IPS-20b (cell line): Measurements from ENCODE around the gene PEX10.

Experiments
- H3K27ac ChIP-seq: one replicate; pipeline ENCODE4 v1.5.1; 2013; ENCODE audit warnings: low read length
- H3K27me3 ChIP-seq: 2 replicates; pipeline ENCODE4 v1.6.1; 2013; ENCODE audit warnings: mild to moderate bottlenecking, low read length, inconsistent platforms; ENCODE audit not compliant: insufficient read depth
- H3K36me3 ChIP-seq: 2 replicates; pipeline ENCODE4 v1.6.1; 2013; ENCODE audit warnings: low read depth, mild to moderate bottlenecking, inconsistent platforms, low read length, moderate library complexity; ENCODE audit not compliant: insufficient read depth
- H3K4me1 ChIP-seq: 2 replicates; pipeline ENCODE4 v1.6.1; 2013; ENCODE audit warnings: mild to moderate bottlenecking, control low read depth, inconsistent platforms, low read length, moderate library complexity; ENCODE audit not compliant: insufficient read depth
- H3K4me3 ChIP-seq: 2 replicates; pipeline ENCODE4 v1.5.1; 2013; ENCODE audit warnings: mild to moderate bottlenecking, low read length, inconsistent platforms
- H3K9ac ChIP-seq: 2 replicates; pipeline ENCODE4 v1.6.1; 2013; ENCODE audit warnings: low read depth, mild to moderate bottlenecking, inconsistent platforms, low read length, moderate library complexity
- H3K9me3 ChIP-seq: 2 replicates; pipeline ENCODE4 v1.6.1; 2013; ENCODE audit warnings: mild to moderate bottlenecking, low read depth, low read length, inconsistent platforms; ENCODE audit not compliant: insufficient read depth

Gene PEX10

GRCh38 chr1:2417083-2417832 lies 4.9 kb upstream of the PEX10 start:
- no peaks in the 10 kb centered on the region for H3K9me3 ChIP-seq
- H3K36me3 ChIP-seq: no peaks in the 10 kb centered on the region
- H3K9ac ChIP-seq: no peak overlapping the region
- peaks cover 6% of the 10 kb centered on the region; the same call in 1 of the 2 replicates for H3K4me1 ChIP-seq
- no peaks in the 10 kb centered on the region; the same call in 1 of the 2 replicates for H3K27me3 ChIP-seq
- no peak overlapping the region for H3K4me3 ChIP-seq
- no peak overlapping the region for H3K27ac ChIP-seq

GRCh38 chr1:2416403-2416802 lies 4.0 kb upstream of the PEX10 start:
- H3K4me1 ChIP-seq: peaks cover 6% of the 10 kb centered on the region; the same call in 1 of the 2 replicates
- H3K36me3 ChIP-seq: no peaks in the 10 kb centered on the region
- no peaks in the 10 kb centered on the region for H3K9me3 ChIP-seq
- no peak overlapping the region for H3K27ac ChIP-seq
- H3K27me3 ChIP-seq: no peaks in the 10 kb centered on the region; the same call in 1 of the 2 replicates
- no peak overlapping the region for H3K4me3 ChIP-seq
- H3K9ac ChIP-seq: no peak overlapping the region

GRCh38 chr1:2415801-2416208 lies 3.4 kb upstream of the PEX10 start:
- Histone ChIP-seq H3K9ac (no peak overlapping the region), H3K27ac (no peak overlapping the region), H3K9me3 (no peaks in the 10 kb centered on the region), H3K4me3 (no peak overlapping the region), H3K27me3 (no peaks in the 10 kb centered on the region; the same call in 1 of the 2 replicates), H3K36me3 (no peaks in the 10 kb centered on the region), H3K4me1 (peaks cover 6% of the 10 kb centered on the region; the same call in 1 of the 2 replicates)

GRCh38 chr1:2415337-2415736 lies 3.0 kb upstream of the PEX10 start:
- no peak overlapping the region for H3K4me3 ChIP-seq
- H3K4me1 ChIP-seq: peaks cover 6% of the 10 kb centered on the region; the same call in 1 of the 2 replicates
- H3K9me3 ChIP-seq: no peaks in the 10 kb centered on the region
- no peak overlapping the region for H3K27ac ChIP-seq
- H3K27me3 ChIP-seq: no peaks in the 10 kb centered on the region; the same call in 1 of the 2 replicates
- 0 out of 2 replicates have a peak, but pooled peaks cover under 1% of the 10 kb centered on the region for H3K36me3 ChIP-seq
- H3K9ac ChIP-seq: no peak overlapping the region

DNA sequence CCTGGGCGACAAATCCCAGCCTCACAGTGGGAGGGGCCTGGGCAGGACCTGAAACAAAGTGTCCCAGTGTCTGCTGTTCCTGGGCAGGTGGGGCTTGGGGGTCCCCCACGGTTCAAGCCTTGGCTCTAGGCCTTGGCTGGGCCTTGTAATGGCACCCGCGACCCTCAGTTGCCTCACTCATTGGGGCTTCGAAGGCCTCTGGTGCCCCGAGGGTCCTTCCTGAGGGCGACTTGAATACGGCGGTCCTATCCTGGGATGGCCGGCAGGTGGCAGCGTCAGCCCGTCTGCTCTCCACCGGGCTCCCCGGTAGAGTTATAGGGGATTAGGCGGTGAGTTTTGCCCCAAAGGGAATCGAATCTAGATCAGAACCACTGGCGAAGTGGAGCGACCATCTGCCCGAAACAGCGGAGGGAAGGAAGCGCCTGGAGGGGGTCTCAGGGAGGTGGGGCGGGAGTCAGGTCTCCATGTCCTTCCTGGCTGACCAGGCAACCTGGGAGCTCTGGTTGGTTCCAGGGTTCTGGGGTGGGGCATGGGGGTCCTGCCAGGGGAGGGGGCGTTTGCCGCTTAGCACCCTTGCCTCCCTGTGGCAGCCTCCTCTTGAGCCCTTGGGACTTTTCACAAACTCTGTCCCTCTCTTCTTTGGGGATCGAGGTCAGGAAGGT lies 2.1 kb upstream of the PEX10 start:
- H3K27me3 ChIP-seq: no peaks in the 10 kb centered on the region; the same call in 1 of the 2 replicates
- H3K36me3 ChIP-seq: peaks cover 10% of the 10 kb centered on the region
- peaks cover 6% of the 10 kb centered on the region; the same call in 1 of the 2 replicates for H3K4me1 ChIP-seq
- H3K9me3 ChIP-seq: no peaks in the 10 kb centered on the region
- peak overlapping the region; percentile 87; the same call in 1 of the 2 replicates for H3K4me3 ChIP-seq
- no peak overlapping the region for H3K27ac ChIP-seq
- H3K9ac ChIP-seq: peak overlapping the region; percentile 77; the same call in 1 of the 2 replicates

GRCh38 chr1:2413495-2414296 lies 1.3 kb upstream of the PEX10 start:
- Histone ChIP-seq H3K27me3 (no peaks in the 10 kb centered on the region; the same call in 1 of the 2 replicates), H3K36me3 (peaks cover 14% of the 10 kb centered on the region), H3K9me3 (no peaks in the 10 kb centered on the region), H3K4me1 (peaks cover 6% of the 10 kb centered on the region; the same call in 1 of the 2 replicates), H3K27ac (no peak overlapping the region), H3K9ac (peak overlapping the region; percentile 77; the same call in 1 of the 2 replicates), H3K4me3 (peak overlapping the region; percentile 87)

DNA sequence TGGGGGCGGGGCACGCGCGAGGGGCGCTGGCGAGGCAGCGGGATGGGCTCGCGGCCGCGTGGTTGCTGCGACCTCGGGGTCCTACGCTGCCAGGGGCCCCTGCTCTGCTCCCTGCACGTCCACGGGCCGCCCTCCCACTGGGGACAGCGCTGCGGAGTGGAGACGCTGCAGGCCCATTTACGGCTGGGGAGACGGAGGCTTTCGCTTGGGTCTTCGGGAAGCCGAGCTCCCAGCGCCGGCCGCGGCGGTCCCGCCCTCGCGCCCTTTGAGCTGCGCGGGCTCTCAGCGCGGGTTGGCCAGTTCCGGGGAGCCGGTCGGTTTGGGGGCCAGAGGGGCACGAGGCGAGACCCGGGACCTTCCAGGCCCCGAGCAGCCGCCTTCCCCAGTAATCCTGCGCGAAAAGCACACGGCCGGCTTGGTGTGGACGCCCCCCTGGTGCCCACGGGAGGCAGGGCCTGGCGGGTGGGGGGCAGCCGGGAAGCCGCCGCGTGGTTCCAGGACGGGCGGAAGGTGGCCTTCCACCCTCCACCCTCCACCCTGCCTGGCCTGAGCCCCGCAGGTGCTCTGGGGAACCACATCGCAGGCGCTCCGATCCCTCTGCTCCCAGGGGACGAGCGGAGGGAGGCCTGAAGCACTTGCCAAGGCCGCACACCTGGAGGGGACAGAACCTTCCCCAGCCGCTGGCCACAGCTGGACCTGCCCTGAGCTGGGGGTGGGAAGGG lies 570 bp upstream of the PEX10 start:
- peaks cover 14% of the 10 kb centered on the region for H3K36me3 ChIP-seq
- H3K4me3 ChIP-seq: peak overlapping the region; percentile 87
- no peak overlapping the region for H3K27ac ChIP-seq
- H3K27me3 ChIP-seq: no peaks in the 10 kb centered on the region
- no peaks in the 10 kb centered on the region for H3K9me3 ChIP-seq
- peak overlapping the region; percentile 77 for H3K9ac ChIP-seq
- H3K4me1 ChIP-seq: peaks cover 6% of the 10 kb centered on the region; the same call in 1 of the 2 replicates

- Histone ChIP-seq H3K4me1 (peaks cover 6% of the 10 kb centered on the region; the same call in 1 of the 2 replicates), H3K4me3 (peak overlapping the region; percentile 87), H3K27ac (no peak overlapping the region), H3K9ac (peak overlapping the region; percentile 87; the same call in 1 of the 2 replicates), H3K27me3 (no peaks in the 10 kb centered on the region), H3K9me3 (no peaks in the 10 kb centered on the region), H3K36me3 (peaks cover 21% of the 10 kb centered on the region)
Measured at GRCh38 chr1:2411801-2412394, 466 bp downstream of the PEX10 start.

GRCh38 chr1:2409745-2410144 lies 2.6 kb downstream of the PEX10 start:
- Histone ChIP-seq H3K9me3 (no peaks in the 10 kb centered on the region), H3K9ac (no peak overlapping the region), H3K4me3 (no peak overlapping the region), H3K27ac (no peak overlapping the region), H3K36me3 (peaks cover 40% of the 10 kb centered on the region), H3K27me3 (no peaks in the 10 kb centered on the region), H3K4me1 (peaks cover 6% of the 10 kb centered on the region; the same call in 1 of the 2 replicates)

GRCh38 chr1:2408859-2409276 lies 3.5 kb downstream of the PEX10 start:
- H3K9ac ChIP-seq: no peak overlapping the region
- H3K4me3 ChIP-seq: no peak overlapping the region
- H3K27me3 ChIP-seq: no peaks in the 10 kb centered on the region
- peaks cover 2% of the 10 kb centered on the region for H3K4me1 ChIP-seq
- H3K9me3 ChIP-seq: no peaks in the 10 kb centered on the region
- H3K36me3 ChIP-seq: peaks cover 49% of the 10 kb centered on the region
- H3K27ac ChIP-seq: no peak overlapping the region
